ENCODE data around the gene MUC4.

DNA sequence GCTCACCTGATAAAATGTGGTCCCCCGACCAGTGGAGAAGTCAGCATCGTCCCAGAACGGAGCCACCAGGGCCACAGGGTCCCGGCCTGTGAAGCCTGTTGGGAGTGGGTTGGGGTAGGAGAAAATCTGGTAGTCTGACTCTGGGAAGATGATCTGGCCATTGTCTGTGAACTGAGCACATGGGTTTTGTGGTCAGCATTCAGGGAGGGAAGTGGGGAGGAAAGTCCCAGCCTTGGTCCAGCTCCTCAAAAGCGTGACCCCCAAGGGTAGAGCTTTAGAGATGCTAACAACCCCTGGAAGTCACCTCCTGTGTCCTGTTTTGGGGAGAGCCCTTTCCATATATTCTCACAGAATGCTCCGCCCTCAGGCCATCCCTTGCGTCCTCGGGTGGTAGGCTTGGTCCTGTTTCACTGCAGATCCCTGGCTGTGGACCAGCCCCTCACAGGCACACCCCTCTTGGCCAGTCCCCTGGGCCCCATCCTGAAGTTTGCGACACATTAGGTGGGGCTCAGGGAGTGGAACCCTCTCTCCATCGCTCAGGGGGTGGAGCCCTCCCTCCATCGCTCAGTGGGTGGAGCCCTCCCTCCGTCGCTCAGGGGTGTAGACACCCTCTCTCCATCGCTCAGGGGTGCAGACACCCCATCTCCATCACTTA is 40.0 kb downstream of the MUC4 start:
- TF ChIP-seq EZH2 (IDR thresholded peaks at IDR 0.05; ENCODE audit: insufficient read depth, poor library complexity, severe bottlenecking) (no peak), EZH2phosphoT487 (IDR thresholded peaks at IDR 0.05; ENCODE audit: insufficient read depth, low read depth) (no peak)
